CD8-positive, alpha-beta memory T cell (primary cell): ENCODE measurements around the gene IGF1. TPM values are rescaled to one million over a fixed set of nuclear protein-coding genes. Genes with fewer than 3 reads are reported as not detected.

Source experiments
- CTCF ChIA-PET: fragments of 350-600 bp; sonication (Branson Sonifier 250); formaldehyde crosslinking; loops from one replicate; lab custom pipeline; 2021; ENCODE audit warnings: antibody characterized with exemption; lab: Charles Lee
- POLR2A ChIA-PET: fragments of 350-600 bp; sonication (Branson Sonifier 250); formaldehyde crosslinking; loops from one replicate; lab custom pipeline; 2021; ENCODE audit warnings: antibody characterized with exemption; lab: Charles Lee
- DNase-seq, 5 donors: peaks; one replicate each; pipeline versions ENCODE4 v3.0.0 to v3.0.0-alpha.2; 2020 to 2022; ENCODE audit warnings: mixed read lengths in 1 of 5
- H3K27ac ChIP-seq: one replicate; pipeline ENCODE4 v1.7.0; 2013; ENCODE audit warnings: low read depth, mild to moderate bottlenecking, low read length, moderate library complexity
- H3K27me3 ChIP-seq: 2 replicates; pipeline ENCODE4 v1.7.0; 2013; ENCODE audit warnings: low read length, mild to moderate bottlenecking; ENCODE audit not compliant: insufficient read depth, poor library complexity, severe bottlenecking
- H3K36me3 ChIP-seq: 2 replicates; pipeline ENCODE4 v1.7.0; 2013; ENCODE audit warnings: mild to moderate bottlenecking, low read length, moderate library complexity; ENCODE audit not compliant: insufficient read depth
- H3K4me1 ChIP-seq: 2 replicates; pipeline ENCODE4 v1.7.0; 2013; ENCODE audit warnings: mild to moderate bottlenecking, low read length, moderate library complexity; ENCODE audit not compliant: insufficient read depth
- H3K4me3 ChIP-seq: 2 replicates; pipeline ENCODE4 v1.7.0; 2013; ENCODE audit warnings: mild to moderate bottlenecking, low read length
- H3K9me3 ChIP-seq: 2 replicates; pipeline ENCODE4 v1.7.0; 2013; ENCODE audit warnings: mild to moderate bottlenecking, low read length
- H3K27ac Mint-ChIP-seq, 8 donors: one replicate each; pipeline ENCODE4 v1.8.0; 2020 to 2021; ENCODE audit warnings: mixed read lengths in 8 of 8, mild to moderate bottlenecking in 6 of 8, inconsistent platforms in 3 of 8, moderate library complexity in 3 of 8
- H3K27me3 Mint-ChIP-seq, 2 donors: one replicate each; pipeline ENCODE4 v1.8.0; 2020 to 2021; ENCODE audit warnings: mixed read lengths in 2 of 2, mild to moderate bottlenecking in 1 of 2, moderate library complexity in 1 of 2
- H3K36me3 Mint-ChIP-seq, 3 donors: one replicate each; pipeline ENCODE4 v1.8.0; 2020 to 2021; ENCODE audit warnings: mixed read lengths in 3 of 3, inconsistent platforms in 1 of 3, mild to moderate bottlenecking in 1 of 3
- H3K4me1 Mint-ChIP-seq, 3 donors: one replicate each; pipeline ENCODE4 v1.8.0; 2020 to 2021; ENCODE audit warnings: mixed read lengths in 3 of 3, inconsistent platforms in 1 of 3, mild to moderate bottlenecking in 1 of 3
- H3K4me3 Mint-ChIP-seq, 7 donors: one replicate each; pipeline ENCODE4 v1.8.0; 2020 to 2021; ENCODE audit warnings: mixed read lengths in 7 of 7, mild to moderate bottlenecking in 6 of 7, moderate library complexity in 4 of 7, inconsistent platforms in 2 of 7
- H3K9me3 Mint-ChIP-seq, 5 donors: one replicate each; pipeline ENCODE4 v1.8.0; 2020 to 2022; ENCODE audit warnings: mixed read lengths in 5 of 5, mild to moderate bottlenecking in 3 of 5, moderate library complexity in 2 of 5, inconsistent platforms in 1 of 5
- polyA plus RNA-seq: library from polyadenylated mRNA; unstranded; fragments of 300-500 nt; fragmentation: Illumina TruSeq; gene quantifications from one replicate; pipeline ENCODE4 v1.2.3, GENCODE V29; 2021
- total RNA-seq, 2 experiments: library from RNA; stranded (reverse); gene quantifications; one replicate each; pipeline ENCODE4 v1.2.3, GENCODE V29; 2021

Gene IGF1
- total and polyA plus RNA-seq, 3 experiments from 2014 or later, result 0.28 to 1.4 TPM; not detected in 1

DNA sequence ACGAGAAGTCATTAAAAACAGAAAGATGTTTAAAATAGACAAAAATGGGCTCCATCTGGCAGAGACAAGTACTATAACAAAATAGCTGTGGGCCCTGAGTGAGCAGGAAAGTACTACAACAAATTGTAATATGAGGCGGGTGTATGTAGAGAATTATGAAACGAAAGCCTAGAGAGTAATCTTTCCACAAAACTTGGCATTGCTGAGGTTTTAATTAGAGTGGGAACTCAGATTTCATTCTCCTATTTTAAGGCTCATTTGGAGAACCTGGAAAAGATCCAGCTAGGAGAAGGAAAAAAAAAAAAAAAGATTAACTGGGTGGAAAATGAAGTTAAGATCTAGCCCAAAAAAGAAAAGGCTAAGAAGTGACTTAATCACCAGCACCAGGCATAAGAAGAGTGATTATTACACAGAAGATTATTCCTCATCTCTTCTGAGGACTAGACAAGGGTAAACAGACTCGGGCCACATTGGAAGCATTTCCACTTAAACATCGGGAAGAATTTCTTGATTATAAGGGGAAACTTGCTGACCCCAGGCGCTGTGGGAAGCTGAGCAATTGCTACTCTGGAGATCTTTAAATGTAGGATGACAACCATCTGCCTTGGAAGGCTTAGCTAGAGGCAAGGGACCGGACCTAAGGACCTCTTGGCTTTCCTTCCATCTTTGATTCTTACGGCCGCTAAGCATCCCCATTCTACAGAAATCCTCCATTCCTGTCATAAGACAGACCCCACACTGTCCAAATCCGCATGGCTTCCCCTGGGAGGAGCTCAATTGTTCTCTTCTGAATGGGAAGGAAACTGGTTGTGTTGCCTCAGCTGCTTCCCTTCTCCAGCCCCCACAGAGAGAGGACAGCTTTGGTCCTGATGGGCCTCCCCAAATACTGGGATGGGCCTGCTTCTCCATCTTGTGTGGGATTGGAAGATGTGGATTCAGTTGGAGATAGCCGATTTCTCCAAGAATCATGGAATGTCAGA is 40.6 kb downstream of the IGF1 start:
- POLR2A ChIA-PET, result interaction anchor here (0.6 kb wide), 1 partner anchor 39 kb away, joined by 3 read pairs; no protein-coding TSS in a partner anchor
- Mint-ChIP-seq H3K36me3 (no peaks in the 10 kb centered on the region), H3K27me3 (peaks cover 6 to 29% of the 10 kb centered on the region in 2 donors), H3K4me3 (no peak overlapping the region), H3K4me1 (no peaks in the 10 kb centered on the region), H3K27ac (no peak overlapping the region), H3K9me3 (no peaks in the 10 kb centered on the region)
- CTCF ChIA-PET, result interaction anchor here (1.5 kb wide), 1 partner anchor 10 kb away, joined by 4 read pairs; no protein-coding TSS in a partner anchor
- no peak for DNase-seq
- Histone ChIP-seq H3K27ac (no peak overlapping the region), H3K36me3 (no peaks in the 10 kb centered on the region), H3K27me3 (no peaks in the 10 kb centered on the region), H3K9me3 (no peaks in the 10 kb centered on the region), H3K4me3 (no peak overlapping the region), H3K4me1 (no peaks in the 10 kb centered on the region)

DNA sequence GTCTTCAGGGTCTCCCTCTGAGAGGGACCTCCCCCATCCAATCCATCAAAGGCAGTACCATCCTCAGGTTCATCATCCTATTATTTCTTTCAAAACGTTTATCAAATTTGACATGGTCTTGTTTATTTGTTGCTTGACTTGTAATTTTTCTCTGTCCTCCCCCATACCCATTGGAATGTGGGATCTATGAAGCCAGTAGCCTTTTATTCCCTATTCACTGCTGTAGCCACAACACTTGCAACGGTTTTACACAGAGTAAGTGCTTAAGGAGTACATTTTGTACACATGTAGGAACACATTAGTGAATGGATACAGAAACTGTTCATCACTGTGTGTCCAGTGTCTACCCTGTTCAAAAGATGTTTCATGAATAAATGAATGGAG is 41.5 kb downstream of the IGF1 start:
- Mint-ChIP-seq H3K4me3 (no peak overlapping the region), H3K27me3 (peaks cover 6 to 26% of the 10 kb centered on the region in 2 donors), H3K27ac (peak overlapping the region in 1 of 8 donors; percentile 22), H3K36me3 (no peaks in the 10 kb centered on the region), H3K9me3 (no peaks in the 10 kb centered on the region), H3K4me1 (no peaks in the 10 kb centered on the region)
- no peaks in the 10 kb centered on the region for H3K36me3 ChIP-seq
- H3K4me1 ChIP-seq, result no peaks in the 10 kb centered on the region
- no peaks in the 10 kb centered on the region for H3K9me3 ChIP-seq
- H3K27ac ChIP-seq, result no peak overlapping the region
- no peak for DNase-seq
- no peak overlapping the region for H3K4me3 ChIP-seq
- CTCF ChIA-PET, result no interaction called here
- POLR2A ChIA-PET, result interaction anchor here (0.6 kb wide), 1 partner anchor 40 kb away, joined by 3 read pairs; no protein-coding TSS in a partner anchor
- H3K27me3 ChIP-seq, result no peaks in the 10 kb centered on the region

DNA sequence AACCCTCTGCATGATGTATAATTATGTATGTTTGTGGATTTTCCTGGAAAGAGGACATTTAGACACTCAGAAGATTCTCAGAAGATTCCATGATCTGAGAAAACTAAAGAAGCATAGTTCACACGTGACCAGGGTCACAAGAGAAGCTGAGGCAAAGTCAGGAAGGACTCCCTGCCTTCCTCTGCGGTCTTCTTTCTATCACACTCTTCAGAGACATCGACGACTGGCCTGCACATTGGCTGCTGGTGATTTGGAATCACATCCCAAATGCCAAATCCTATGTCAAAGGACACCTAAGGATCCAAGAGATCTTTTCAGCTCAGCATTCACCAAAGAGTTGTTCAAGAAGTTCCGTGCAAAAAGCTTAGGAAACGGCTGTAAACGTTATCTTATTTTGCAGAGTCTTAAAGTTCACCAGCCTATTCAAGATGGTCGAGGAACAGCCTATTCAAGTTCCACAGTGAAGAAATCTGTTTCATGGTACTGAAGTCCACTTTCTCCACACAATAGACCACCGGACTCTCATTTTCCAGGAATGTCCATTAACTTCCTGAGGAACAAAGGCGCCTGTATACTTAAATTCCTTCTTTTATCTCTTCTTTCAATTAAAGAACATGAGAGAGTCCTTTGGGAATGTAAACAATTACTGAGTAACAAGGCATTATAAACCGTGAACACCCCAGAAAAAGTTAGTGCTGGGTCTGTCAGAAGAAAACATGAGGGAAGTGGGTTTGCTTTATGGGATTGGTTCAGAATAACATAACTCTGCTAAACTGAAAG is 42.1 kb downstream of the IGF1 start:
- Mint-ChIP-seq H3K27ac (no peak overlapping the region), H3K9me3 (no peaks in the 10 kb centered on the region), H3K4me1 (no peaks in the 10 kb centered on the region), H3K4me3 (no peak overlapping the region), H3K27me3 (peaks cover 4 to 26% of the 10 kb centered on the region in 2 donors), H3K36me3 (no peaks in the 10 kb centered on the region)
- Histone ChIP-seq H3K36me3 (no peaks in the 10 kb centered on the region), H3K4me3 (no peak overlapping the region), H3K27me3 (no peaks in the 10 kb centered on the region), H3K9me3 (no peaks in the 10 kb centered on the region), H3K4me1 (no peaks in the 10 kb centered on the region), H3K27ac (peak overlapping the region; percentile 12)
- ChIA-PET CTCF (no interaction called here), POLR2A (no interaction called here)
- no peak for DNase-seq

DNA sequence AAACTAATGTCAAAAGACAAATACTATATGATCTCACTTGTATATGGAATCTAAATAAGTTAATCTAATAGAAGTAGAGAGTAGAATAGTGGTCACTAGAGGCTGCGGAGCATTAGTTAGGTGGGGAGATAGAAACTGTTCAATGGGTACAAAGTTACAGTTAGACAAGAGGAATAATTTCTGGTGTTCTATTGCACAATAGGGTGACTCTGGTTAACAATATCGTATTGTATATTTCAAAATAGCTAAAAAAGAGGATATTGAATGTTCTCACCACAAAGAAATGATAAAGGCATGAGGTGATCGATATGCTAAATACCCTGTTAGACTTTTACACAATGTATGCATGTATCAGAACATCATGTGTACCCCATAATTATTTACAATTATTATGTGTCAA is 42.9 kb downstream of the IGF1 start:
- no peaks in the 10 kb centered on the region for H3K4me1 ChIP-seq
- H3K9me3 ChIP-seq, result no peaks in the 10 kb centered on the region
- no peak for DNase-seq
- Mint-ChIP-seq H3K36me3 (no peaks in the 10 kb centered on the region), H3K27me3 (peaks cover 3 to 23% of the 10 kb centered on the region in 2 donors), H3K9me3 (no peaks in the 10 kb centered on the region), H3K4me1 (no peaks in the 10 kb centered on the region), H3K27ac (no peak overlapping the region), H3K4me3 (no peak overlapping the region)
- no peak overlapping the region for H3K27ac ChIP-seq
- no peaks in the 10 kb centered on the region for H3K36me3 ChIP-seq
- CTCF ChIA-PET, result no interaction called here
- H3K4me3 ChIP-seq, result no peak overlapping the region
- H3K27me3 ChIP-seq, result no peaks in the 10 kb centered on the region
- POLR2A ChIA-PET, result no interaction called here

DNA sequence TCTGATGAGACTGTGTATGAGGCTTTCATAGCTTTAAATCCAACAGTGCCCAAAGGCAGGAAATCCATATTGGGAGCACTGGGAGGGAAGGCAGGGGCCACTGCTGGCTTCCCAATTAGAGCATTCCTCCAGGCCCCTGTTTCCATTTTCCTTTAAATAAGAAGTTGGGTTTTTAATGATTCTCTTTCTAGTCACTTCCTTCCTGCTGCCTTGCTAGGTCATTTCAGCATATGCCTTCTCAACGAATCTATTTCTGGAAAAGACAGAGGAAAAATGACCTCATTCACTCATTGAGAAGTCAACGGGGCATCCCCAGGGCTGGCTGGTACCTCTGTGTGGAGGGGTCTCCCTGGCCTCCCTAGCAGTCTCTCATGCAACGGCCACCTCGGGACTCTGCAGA is 43.5 kb downstream of the IGF1 start:
- H3K36me3 Mint-ChIP-seq, result no peaks in the 10 kb centered on the region
- Histone ChIP-seq H3K4me3 (no peak overlapping the region), H3K27ac (no peak overlapping the region), H3K9me3 (no peaks in the 10 kb centered on the region), H3K4me1 (no peaks in the 10 kb centered on the region), H3K27me3 (no peaks in the 10 kb centered on the region), H3K36me3 (no peaks in the 10 kb centered on the region)
- H3K4me3 Mint-ChIP-seq, result no peak overlapping the region
- peaks cover 3 to 20% of the 10 kb centered on the region in 2 donors for H3K27me3 Mint-ChIP-seq
- ChIA-PET CTCF (no interaction called here), POLR2A (no interaction called here)
- no peak for DNase-seq
- H3K9me3 Mint-ChIP-seq, result no peaks in the 10 kb centered on the region
- H3K4me1 Mint-ChIP-seq, result no peaks in the 10 kb centered on the region
- H3K27ac Mint-ChIP-seq, result peak overlapping the region in 1 of 8 donors; percentile 16

DNA sequence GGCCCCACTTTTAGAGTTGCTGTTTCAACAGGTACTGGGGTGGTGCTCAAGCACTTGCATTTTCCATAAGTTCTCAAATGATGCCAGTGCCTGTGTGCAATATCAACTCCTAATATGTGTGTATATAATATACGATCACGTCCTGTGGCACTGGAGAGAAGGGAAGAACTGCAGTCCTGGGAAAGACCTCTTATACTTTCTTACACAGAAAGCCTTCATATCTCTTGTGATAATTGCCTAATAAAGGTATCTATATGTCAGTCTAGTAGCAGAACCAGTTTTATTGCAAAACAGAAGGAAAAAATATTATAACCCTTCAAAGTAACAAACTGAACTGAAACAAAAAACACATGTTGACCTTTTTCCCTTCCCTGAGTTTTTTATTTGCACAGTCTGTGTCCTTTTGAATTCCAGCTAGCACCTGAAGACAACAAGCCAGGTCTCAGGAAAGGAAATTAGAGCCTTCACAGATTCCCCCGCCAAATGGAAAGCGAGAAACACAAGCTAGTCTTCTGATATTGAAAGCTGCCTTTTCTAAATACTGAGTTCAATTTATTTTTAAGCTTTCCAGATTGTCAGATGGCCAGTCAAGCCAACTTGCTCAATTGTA is 44.4 kb downstream of the IGF1 start:
- CTCF ChIA-PET, result no interaction called here
- Histone ChIP-seq H3K27me3 (no peaks in the 10 kb centered on the region), H3K27ac (no peak overlapping the region), H3K9me3 (no peaks in the 10 kb centered on the region), H3K36me3 (no peaks in the 10 kb centered on the region), H3K4me3 (no peak overlapping the region), H3K4me1 (no peaks in the 10 kb centered on the region)
- POLR2A ChIA-PET, result no interaction called here
- Mint-ChIP-seq H3K27me3 (peaks cover 0 to 17% of the 10 kb centered on the region in 2 donors), H3K4me1 (no peaks in the 10 kb centered on the region), H3K27ac (no peak overlapping the region), H3K4me3 (no peak overlapping the region), H3K9me3 (no peaks in the 10 kb centered on the region), H3K36me3 (no peaks in the 10 kb centered on the region)
- no peak for DNase-seq

DNA sequence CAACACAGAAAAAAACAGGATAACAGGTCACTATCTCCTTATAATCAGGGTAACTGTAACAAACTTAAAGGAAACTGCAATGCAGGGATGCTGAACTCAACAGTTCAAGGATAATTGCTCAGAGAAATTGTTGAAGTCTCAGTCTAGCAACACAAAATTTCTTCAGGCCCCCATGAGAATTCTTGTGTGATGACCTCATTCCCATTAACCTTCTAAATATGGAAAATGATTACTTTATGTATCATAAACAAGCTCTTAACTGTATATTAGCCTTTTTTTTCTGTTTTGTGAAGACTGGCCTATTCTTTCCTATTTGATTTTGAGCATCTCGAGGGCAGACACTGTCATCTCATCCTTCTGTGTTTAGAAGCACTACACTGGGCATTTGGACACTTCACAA is 47.1 kb downstream of the IGF1 start:
- Mint-ChIP-seq H3K27me3 (peaks cover 0 to 10% of the 10 kb centered on the region in 2 donors), H3K4me3 (no peak overlapping the region), H3K27ac (no peak overlapping the region), H3K9me3 (no peaks in the 10 kb centered on the region), H3K36me3 (no peaks in the 10 kb centered on the region), H3K4me1 (no peaks in the 10 kb centered on the region)
- Histone ChIP-seq H3K36me3 (no peaks in the 10 kb centered on the region), H3K9me3 (no peaks in the 10 kb centered on the region), H3K4me1 (no peaks in the 10 kb centered on the region), H3K27me3 (no peaks in the 10 kb centered on the region), H3K4me3 (no peak overlapping the region), H3K27ac (no peak overlapping the region)
- ChIA-PET POLR2A (no interaction called here), CTCF (no interaction called here)
- no peak for DNase-seq
